ENCODE data around the gene MCC.

Gene MCC

DNA sequence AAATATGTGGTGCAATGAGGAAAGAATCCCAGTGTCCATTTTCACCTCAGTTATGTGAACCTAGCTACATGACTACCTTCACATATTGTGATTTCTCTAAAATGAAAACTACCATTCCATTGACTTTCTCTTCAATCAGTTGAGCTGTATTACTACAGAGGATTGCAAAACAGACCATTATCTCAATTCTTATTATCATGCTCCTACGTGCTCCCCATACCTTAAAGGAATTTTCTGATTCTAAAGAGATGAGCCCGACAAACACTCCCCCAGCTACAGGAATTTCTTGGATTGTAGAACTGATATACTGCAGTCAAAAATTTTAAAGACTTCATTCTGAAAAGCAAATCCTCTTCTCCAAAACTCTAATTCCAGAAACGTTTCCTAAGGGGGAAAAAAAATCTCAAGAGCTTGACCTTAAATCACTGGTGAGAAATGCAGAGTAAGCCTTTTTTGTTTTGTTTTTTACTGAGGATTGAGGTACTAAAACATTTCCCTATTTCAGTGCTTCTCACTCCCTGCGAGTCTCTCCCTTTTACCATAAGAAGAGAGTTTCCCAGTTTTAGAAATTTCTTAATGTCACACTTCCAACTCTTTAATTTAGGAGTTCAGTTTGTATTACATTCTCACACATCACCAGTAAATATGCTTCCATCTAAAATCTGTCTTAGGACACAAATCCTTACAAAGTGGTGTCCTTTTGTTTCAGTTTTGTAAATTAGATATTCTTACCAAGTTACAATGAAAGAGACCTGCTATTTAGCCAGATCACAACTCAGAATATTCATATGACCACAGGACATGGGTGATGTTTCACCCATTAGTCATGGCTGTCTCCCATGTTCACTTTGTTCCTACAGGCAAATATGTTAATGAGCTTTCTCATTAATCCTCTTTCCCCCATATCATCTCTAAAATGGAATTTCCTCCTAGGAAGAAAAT, 257.3 kb downstream of the MCC start:
- in situ Hi-C loops (cut with HindIII; ENCODE audit: low sequenced_read_pairs), result no loop called here

GRCh38 chr5:113227798-113228197, 260.5 kb downstream of the MCC start:
- in situ Hi-C loops (cut with HindIII; ENCODE audit: low sequenced_read_pairs), result no loop called here

DNA sequence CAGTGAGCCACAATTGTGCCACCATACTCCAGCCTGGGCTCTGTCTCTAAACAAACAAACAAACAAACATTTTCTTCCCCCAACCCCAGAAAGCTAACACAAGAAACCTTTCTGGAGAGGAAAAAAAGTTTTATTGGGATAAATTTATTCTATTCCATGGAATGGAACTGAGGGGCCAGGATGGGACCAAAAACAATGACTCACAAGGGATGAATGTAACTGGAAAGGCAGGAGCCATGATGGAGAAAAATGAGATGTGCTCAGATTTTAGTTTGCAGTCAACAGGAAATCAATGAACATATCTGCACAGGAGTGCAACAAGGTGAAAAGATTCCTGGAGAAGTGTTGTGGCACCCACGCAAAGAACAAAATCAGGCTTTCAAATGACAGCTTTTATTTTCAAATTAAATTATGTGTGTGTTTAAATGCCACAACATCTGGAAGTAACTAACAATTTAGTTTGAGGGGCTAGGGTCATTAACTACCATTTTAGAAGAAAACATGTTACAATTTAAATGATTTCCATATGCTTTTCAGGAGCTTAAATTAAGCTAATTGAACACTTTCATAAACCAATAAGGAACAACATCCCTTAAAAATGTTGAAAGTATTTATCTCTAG, 262.0 kb downstream of the MCC start:
- in situ Hi-C loops (cut with HindIII; ENCODE audit: low sequenced_read_pairs), result no loop called here

DNA sequence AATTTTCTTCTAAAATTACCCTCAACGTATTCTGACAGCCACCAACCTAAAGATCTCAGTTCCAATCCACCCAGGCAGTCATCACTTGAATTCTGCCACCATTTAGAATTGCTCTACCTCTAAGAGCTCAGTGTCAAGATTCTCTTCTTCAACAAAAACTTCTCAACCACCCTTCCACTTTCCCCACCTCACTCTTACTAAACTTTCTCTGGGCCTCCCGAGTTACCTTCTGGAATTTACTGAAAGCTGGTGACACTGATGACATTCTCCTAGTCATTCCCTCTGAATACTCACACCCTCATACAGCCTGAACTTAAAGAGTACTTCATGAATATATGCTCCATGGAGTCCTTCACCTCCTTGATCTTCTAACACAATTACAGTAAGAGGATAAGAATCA, 263.0 kb downstream of the MCC start:
- in situ Hi-C loops (cut with HindIII; ENCODE audit: low sequenced_read_pairs), result no loop called here

DNA sequence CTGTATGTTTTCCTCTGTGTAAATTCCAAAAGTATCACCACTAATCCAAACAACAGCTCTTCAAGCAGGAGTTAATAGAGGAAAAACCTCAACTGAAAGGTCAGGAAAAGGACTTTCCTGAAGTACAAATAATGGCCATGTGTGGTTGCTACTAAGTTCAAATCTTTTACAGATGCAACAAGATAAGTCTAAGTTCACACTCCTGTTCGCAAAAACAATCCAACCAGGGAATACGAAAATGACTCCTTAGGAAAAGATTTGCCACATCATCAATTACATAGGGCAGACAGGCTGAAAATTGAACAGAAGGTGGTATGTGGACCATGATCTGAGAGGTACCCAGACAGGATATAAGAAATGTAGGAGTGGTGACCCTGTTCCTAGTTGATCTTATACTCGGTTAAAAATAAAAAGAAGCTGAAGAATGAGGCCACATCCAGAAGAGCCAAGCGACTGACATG, 263.6 kb downstream of the MCC start:
- in situ Hi-C loops (cut with HindIII; ENCODE audit: low sequenced_read_pairs), result no loop called here

GRCh38 chr5:113223831-113224604, 264.2 kb downstream of the MCC start:
- in situ Hi-C loops (cut with HindIII; ENCODE audit: low sequenced_read_pairs), result no loop called here

- in situ Hi-C loops (cut with HindIII; ENCODE audit: low sequenced_read_pairs), result no loop called here
Observed at GRCh38 chr5:113223315-113223714, 264.9 kb downstream of the MCC start.

DNA sequence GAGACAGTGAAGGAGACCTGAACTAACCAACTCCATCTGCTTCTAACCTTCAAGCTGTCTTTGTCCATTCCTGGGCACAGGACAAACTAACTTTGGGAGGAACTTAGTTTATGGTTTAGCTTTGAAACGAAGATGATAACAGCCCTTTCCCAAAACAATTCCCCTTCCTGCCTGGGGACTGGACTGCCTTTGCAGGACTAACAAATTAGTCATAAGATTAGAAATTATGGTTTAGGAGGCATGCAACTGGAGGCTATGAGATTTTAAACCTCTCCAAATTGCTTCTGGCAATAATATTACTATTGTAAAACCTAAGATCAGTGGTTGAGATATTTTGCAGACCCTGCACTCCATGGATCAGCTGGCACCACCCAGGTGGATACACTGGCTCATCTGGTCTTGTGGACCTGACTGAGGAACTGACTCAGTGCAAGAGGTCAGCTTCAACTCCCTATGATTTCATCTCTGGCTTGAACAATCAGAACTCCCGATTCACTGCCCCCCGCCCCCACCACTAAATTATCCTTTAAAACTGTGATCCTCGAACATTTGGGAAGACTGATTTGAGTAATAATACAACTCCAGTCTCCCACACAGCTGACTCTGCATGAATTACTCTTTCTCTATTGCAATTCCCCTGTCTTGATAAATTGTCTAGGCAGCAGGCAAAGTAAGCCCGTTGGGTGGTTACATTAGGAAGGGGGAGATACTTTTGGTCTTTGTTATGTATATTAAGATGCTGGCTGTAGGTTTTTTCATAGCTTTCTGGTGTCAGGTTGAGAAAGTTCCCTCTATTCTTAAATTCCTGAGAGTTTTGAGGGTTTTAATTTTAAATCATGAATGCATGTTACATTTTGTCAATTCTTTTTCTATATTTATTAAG, 266.7 kb downstream of the MCC start:
- in situ Hi-C loops (cut with HindIII; ENCODE audit: low sequenced_read_pairs), result no loop called here

- in situ Hi-C loops (cut with HindIII; ENCODE audit: low sequenced_read_pairs), result no loop called here
Observed at GRCh38 chr5:113219695-113220094, 268.6 kb downstream of the MCC start.

GRCh38 chr5:113218906-113219517, 269.2 kb downstream of the MCC start:
- in situ Hi-C loops (cut with HindIII; ENCODE audit: low sequenced_read_pairs), result no loop called here

DNA sequence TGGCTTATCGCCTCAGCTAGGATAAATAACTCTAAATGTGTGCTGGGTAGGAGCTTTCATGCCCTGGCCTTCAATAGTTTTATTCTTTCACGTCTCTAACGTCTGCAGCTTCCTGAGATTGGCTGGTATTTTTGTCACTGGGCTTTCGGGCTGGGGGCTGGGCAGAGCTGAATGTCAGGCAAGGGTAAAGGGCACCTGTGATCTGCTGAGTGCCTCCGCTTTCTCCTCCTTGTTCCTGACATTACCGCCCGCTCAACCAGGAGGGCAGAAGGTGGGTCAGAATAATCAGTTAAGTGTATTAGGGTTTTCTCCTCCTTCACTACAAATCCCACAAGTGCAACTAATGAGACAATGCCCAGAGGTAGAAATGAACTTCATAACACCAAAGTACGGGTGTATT, 270.1 kb downstream of the MCC start:
- in situ Hi-C loops (cut with HindIII; ENCODE audit: low sequenced_read_pairs), result no loop called here

DNA sequence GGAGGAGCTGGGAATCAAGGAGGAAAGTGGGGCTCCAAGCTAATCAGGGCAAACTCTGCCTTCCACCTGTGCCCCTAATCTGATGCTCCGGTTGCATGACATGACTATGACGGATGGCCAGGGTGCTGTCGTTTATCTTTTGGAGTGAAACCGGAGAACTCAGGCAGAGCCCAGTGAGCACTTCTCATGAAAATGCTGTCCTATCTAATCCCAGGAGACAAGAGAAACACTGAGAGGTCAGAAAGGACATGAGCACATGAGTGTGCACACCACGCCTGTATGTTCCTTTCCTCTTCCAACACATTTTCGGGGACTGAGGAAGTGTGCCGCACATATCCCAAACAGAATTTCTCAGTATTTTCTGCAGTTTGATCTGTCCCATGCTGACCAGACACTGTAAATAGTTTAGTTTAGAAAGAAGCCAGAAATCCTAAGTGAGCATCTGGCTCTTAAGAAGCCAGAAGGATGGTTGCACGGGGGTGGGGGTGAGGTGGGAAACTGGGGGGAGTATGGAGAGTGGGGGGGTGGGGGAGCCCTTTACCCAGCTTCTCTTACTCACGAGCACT, 270.6 kb downstream of the MCC start:
- in situ Hi-C loops (cut with HindIII; ENCODE audit: low sequenced_read_pairs), result no loop called here

DNA sequence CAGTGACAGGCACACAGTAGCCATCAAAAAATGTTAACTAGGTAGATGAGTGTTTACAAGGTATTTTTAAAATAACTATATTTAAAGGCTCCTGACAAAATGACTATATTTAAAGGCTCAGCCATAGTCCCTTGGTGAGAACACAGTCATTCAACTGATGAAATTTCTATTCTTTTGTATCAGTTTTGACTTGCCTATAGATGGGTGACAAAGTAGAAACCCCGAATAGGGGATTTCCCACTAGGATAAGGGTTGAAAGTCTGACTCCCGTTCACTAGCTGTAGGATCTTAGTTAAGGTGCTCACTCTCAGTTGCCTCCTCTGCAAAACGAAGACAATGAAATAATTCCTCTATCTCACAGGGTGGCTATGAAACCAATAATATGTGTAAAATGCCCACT, 271.7 kb downstream of the MCC start:
- in situ Hi-C loops (cut with HindIII; ENCODE audit: low sequenced_read_pairs), result no loop called here

DNA sequence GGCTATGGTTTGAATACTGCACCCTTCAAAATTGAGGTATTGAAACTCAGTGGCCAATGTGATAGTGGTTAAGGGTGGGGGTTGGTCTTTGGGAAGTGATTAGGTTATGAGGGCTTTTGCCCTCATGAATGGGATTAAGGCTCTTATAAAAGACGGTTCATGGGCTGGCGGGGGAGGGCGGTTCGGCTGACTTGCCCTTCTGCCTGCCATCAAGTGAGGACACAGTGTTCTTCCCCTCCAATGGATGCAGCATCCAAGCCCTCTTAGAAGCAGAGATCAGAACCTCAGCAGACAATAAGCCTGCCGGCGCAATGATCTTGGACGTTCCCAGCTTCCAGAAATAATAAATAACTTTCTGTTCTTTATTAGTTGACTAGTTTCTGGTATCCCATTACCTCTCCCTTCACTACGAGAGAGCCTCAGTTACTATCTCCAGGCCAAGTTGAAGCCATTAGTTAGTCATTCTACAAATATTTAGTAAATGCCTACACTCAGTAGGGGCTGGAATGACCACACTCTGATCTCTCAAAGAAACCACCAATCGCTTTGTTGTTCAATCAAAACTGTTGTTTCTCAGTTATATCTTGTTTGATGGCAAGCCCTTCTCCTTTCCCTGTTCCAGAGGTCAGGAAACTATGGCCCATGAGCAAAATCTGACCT, 272.7 kb downstream of the MCC start:
- in situ Hi-C loops (cut with HindIII; ENCODE audit: low sequenced_read_pairs), result no loop called here

GRCh38 chr5:113214606-113215323, 273.5 kb downstream of the MCC start:
- in situ Hi-C loops (cut with HindIII; ENCODE audit: low sequenced_read_pairs), result no loop called here

DNA sequence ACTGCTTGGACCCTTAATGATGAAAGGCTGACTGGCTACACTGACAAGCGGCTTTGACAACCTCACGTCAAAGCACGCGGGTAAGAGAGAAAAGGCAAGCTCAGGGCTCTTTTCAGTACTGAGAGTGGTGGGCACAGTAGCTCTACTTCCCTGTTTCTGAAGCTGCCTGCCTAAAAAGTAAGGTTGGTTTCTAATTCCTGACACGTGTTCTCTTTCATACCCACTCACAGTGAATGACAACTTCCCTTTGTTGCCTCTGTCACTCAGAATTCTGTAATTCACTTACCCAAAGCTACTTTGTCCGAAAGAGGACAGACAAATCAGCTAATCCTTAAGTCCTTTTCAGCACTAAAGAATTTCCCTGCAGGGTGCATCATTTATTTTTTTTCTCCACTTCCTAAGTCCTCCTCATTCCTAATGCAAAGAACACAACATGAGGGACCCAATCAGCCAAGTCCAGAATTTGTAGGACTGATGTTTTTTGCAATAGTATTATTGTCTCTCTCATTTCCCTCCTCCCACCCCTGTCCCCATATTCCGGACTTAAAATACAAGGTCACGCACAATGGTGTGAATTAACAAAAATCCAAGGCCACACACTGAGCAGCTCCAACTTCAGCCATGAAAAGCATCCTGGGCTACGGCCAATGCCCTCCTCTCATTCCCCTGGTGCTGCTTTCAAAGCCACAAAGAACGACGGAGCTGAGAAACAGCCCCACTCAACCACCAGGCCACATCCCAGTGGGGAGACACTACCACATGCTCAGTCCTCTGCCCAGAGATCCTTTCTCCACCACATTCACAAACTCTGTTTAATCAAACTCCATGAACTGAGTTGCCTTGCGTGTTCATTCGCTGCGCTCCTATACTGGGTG, 274.5 kb downstream of the MCC start:
- in situ Hi-C loops (cut with HindIII; ENCODE audit: low sequenced_read_pairs), result no loop called here

GRCh38 chr5:113212244-113212920, 275.9 kb downstream of the MCC start:
- in situ Hi-C loops (cut with HindIII; ENCODE audit: low sequenced_read_pairs), result no loop called here
